PC-9 (cell line): ENCODE data around the gene SCLY.

Source experiments
- CTCF ChIP-seq: fragments of 200-600 bp; sonication (generic); conservative IDR thresholded peaks from 2 replicates; pipeline ENCODE4 v1.6.1; 2017; ENCODE audit warnings: mixed run types, antibody characterized with exemption, mild to moderate bottlenecking, moderate library complexity
- EZH2 ChIP-seq: fragments of 200-600 bp; sonication (generic); IDR thresholded peaks from 2 replicates; pipeline ENCODE4 v1.8.0; 2017; ENCODE audit warnings: antibody characterized with exemption, low read depth

- TF ChIP-seq CTCF (no peak), EZH2 (no peak)
Measured at GRCh38 chr2:238022594-238023157, 38.1 kb upstream of the SCLY start.
